GM18499 (cell line): ENCODE results near the gene GBX1.

Source experiments
- ATAC-seq: cut with Tn5 transposase; IDR thresholded peaks from one replicate; pipeline ENCODE4 v1.9.1; 2021; ENCODE audit warnings: moderate number of reproducible peaks; ENCODE audit not compliant: insufficient read depth, unreplicated experiment

Gene GBX1

DNA sequence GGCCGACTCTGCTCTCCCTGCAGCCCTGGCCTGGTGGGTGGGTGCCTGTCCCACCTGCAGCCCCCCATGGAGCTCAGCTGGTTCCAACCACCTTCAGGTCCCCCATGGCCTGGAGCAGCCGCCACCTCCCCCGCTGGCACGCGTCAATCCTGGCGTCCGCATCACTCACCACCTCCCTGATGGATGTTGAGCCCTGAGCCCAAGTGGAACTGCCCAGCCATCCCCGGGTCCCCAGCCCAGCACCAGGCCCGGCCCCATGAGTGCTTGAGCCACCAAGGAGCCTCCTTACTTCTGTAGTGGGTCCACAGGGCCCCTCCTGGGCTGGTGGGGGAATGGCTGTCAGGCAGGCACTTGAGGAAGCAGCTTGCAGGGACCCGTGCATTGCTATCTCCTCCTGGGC is 66.6 kb downstream of the GBX1 start:
- no peak for ATAC-seq

DNA sequence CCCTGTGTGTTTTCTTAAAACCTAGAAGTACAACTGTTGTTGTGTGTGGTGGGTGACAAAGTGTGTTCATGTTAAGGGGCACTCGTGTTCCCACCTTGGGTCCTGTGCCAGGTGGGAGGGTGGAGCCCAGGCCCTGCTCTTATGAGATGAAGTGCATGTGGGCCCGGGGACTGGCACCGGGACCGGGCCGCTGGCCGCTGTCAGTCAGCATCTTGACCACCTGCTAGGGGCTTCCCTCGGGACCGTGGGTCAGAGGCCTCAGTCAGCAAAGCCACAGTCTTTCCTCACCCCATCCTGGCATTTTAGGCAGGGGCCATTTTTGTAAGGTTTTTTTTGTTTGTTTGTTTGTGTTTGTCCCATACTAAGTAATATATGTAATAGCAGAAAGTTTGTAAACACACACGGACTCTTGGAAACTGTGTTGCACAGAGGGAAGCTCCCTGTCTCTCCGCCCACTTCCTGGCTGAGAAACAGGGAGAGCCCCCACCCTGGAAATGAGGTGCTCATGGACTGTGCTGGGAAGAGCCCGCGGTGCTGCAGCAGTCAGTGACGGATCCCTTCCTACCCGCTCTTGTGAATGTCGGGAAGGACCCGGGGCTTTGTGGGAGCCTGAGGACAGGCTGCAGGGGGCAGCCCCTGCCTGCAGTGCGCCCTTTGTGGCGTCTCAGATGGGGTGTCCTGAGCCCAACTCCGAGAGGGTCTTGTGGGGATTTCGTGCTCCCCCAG is 67.8 kb downstream of the GBX1 start:
- ATAC-seq = no peak
